ENCODE measurements around the gene AK1. TPM values are rescaled to one million over a fixed set of nuclear protein-coding genes. Genes with fewer than 3 reads are reported as not detected.

The AK1 gene
- total and polyA plus RNA-seq, 2 of the 13 experiments (the other 11 are each of a cell fraction or from before 2014, with no cell fraction given), result 19.1 to 32.8 TPM

GRCh38 chr9:127897193-127897692 is 19.8 kb upstream of the AK1 start (continued):
- TF ChIP-seq EED (CRISPR knock-in tag; IDR thresholded peaks at IDR 0.05) (no peak), PREB (CRISPR knock-in tag; IDR thresholded peaks at IDR 0.05) (no peak), ZKSCAN8 (CRISPR knock-in tag; IDR thresholded peaks at IDR 0.05; ENCODE audit: borderline replicate concordance) (no peak), HOXA3 (CRISPR knock-in tag; IDR thresholded peaks at IDR 0.05) (no peak; the same call in 1 of the 2 replicates), STAG1 (CRISPR knock-in tag; IDR thresholded peaks at IDR 0.05) (no peak), ZSCAN31 (CRISPR knock-in tag; IDR thresholded peaks at IDR 0.05; ENCODE audit: low read depth) (no peak), THAP7 (CRISPR knock-in tag; IDR thresholded peaks at IDR 0.05) (0 out of 2 replicates have a peak, but pooled peaks have one; percentile 60), RXRB (CRISPR knock-in tag; IDR thresholded peaks at IDR 0.05; ENCODE audit: borderline replicate concordance) (peak; percentile 82; the same call in 1 of the 2 replicates), ZSCAN29 (CRISPR knock-in tag; conservative IDR thresholded peaks at IDR 0.05) (no peak), MED8 (CRISPR knock-in tag; IDR thresholded peaks at IDR 0.05; ENCODE audit: insufficient replicate concordance) (no peak), ATF7 (IDR thresholded peaks at IDR 0.05) (no peak), ATF7 (CRISPR knock-in tag; IDR thresholded peaks at IDR 0.05) (no peak), TCF7 (IDR thresholded peaks at IDR 0.05; ENCODE audit: low read depth) (peak; percentile 74), ARID3A (IDR thresholded peaks at IDR 0.05; ENCODE audit: low read depth, low read length) (no peak), ELF3 (CRISPR knock-in tag; IDR thresholded peaks at IDR 0.05) (peak; percentile 81)
- TF ChIP-seq, protein P1, sequence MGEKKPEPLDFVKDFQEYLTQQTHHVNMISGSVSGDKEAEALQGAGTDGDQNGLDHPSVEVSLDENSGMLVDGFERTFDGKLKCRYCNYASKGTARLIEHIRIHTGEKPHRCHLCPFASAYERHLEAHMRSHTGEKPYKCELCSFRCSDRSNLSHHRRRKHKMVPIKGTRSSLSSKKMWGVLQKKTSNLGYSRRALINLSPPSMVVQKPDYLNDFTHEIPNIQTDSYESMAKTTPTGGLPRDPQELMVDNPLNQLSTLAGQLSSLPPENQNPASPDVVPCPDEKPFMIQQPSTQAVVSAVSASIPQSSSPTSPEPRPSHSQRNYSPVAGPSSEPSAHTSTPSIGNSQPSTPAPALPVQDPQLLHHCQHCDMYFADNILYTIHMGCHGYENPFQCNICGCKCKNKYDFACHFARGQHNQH (CRISPR knock-in tag; IDR thresholded peaks at IDR 0.05), result peak; percentile 55; the same call in 1 of the 2 replicates

Measured in HepG2 (cell line).